Measurements from ENCODE around the gene ASF1A. TPM values are rescaled to one million over a fixed set of nuclear protein-coding genes. Genes with fewer than 3 reads are reported as not detected.

Gene ASF1A
- total RNA-seq, 1 donor from 2014 or later, result 6.8 TPM

DNA sequence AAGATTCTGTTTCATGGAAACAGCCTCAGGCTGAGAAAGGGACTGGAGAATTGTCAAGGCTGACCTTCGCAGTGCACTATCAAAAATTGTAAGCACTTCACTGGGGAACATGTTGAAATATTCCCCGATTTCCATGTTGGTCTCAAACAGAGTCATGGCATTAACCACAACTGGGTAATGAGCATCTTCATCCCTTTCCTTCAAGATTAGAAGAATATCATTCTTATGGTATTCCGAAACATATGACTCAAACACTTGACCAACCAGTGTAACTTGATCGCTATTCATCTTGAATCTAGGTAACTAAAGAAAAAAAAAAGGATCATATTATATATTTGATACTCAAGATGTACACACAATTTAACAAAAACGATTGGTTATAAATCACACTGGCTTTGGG lies 37.5 kb downstream of the ASF1A start:
- Histone ChIP-seq H3K4me1 (peaks cover 0 to 3% of the 10 kb centered on the region in 2 donors), H3K27ac (no peak overlapping the region), H3K9me3 (no peaks in the 10 kb centered on the region), H3K4me3 (no peak overlapping the region), H3K36me3 (peaks cover 0 to 20% of the 10 kb centered on the region in 2 donors), H3K27me3 (no peaks in the 10 kb centered on the region)
- DNase-seq (ENCODE audit: low spot score in 2 of 2), result no peak
- intact Hi-C loops (cut with DNase I), result loop anchor here (10.0 kb wide), 1 partner anchor 423 kb away; no protein-coding TSS in a partner anchor
- TF ChIP-seq, protein P1, sequence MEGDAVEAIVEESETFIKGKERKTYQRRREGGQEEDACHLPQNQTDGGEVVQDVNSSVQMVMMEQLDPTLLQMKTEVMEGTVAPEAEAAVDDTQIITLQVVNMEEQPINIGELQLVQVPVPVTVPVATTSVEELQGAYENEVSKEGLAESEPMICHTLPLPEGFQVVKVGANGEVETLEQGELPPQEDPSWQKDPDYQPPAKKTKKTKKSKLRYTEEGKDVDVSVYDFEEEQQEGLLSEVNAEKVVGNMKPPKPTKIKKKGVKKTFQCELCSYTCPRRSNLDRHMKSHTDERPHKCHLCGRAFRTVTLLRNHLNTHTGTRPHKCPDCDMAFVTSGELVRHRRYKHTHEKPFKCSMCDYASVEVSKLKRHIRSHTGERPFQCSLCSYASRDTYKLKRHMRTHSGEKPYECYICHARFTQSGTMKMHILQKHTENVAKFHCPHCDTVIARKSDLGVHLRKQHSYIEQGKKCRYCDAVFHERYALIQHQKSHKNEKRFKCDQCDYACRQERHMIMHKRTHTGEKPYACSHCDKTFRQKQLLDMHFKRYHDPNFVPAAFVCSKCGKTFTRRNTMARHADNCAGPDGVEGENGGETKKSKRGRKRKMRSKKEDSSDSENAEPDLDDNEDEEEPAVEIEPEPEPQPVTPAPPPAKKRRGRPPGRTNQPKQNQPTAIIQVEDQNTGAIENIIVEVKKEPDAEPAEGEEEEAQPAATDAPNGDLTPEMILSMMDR (IDR thresholded peaks at IDR 0.05), result no peak

DNA sequence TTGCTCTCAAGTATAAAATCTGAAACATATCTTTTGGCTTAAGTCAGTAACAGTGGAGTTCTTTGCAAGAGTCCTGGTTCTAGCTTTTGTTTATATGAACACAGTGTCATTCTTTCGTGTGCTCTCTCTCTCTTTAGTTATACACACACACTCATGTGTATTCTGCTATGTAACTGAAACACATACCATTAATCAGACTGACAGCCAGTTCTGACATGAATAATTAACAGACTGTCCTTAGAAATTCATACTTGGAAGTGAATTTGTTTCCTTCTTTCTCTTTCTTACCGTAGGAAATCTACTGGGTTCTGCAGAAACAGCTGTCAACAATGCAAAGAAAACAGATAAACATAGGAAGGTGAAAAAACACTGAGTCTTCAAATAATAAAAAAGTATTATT lies 38.5 kb downstream of the ASF1A start:
- no peak overlapping the region for H3K4me3 ChIP-seq
- TF ChIP-seq, protein P1 (IDR thresholded peaks at IDR 0.05), result no peak
- no peak overlapping the region for H3K27ac ChIP-seq
- H3K9me3 ChIP-seq, result no peaks in the 10 kb centered on the region
- intact Hi-C loops (cut with DNase I), result loop anchor here (10.0 kb wide), 1 partner anchor 422 kb away; no protein-coding TSS in a partner anchor
- DNase-seq (ENCODE audit: low spot score in 2 of 2), result no peak
- H3K27me3 ChIP-seq, result no peaks in the 10 kb centered on the region
- peaks cover 0 to 3% of the 10 kb centered on the region in 2 donors for H3K4me1 ChIP-seq
- H3K36me3 ChIP-seq, result peaks cover 0 to 20% of the 10 kb centered on the region in 2 donors

DNA sequence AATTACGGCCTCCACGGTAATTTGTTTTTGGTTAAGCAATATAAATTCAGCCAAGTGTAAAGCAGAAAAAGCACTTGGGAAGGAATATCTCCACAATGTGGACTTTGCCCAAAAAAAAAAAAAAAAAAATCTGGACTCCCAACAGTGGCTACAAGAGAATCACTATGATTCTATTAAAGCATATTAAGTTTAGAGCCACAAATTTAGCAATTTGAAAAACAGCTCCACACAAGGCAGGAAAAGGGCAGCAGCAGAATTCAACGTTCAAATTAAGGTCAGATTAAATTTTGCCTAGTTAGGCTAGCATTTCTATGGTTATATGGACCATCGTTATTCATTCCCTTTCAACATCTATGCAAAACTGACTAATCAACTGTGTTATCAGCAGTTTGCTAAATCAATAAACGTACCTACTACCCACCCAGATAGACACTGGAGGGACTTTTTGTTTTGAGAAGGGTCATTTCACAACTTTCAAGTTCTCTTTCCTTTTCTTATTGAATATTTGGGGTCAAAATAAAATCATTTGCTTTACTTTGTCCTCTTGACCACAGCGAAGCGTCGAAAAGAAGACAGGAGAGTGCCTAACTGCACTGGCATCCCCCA lies 40.0 kb downstream of the ASF1A start:
- TF ChIP-seq, protein P1 (IDR thresholded peaks at IDR 0.05), result no peak
- intact Hi-C loops (cut with DNase I), result loop anchor here (1.0 to 10.0 kb wide), 3 partner anchors 41 to 421 kb away; partner anchors contain the start of gene FAM184A
- Histone ChIP-seq H3K4me1 (peaks cover 0 to 3% of the 10 kb centered on the region in 2 donors), H3K9me3 (no peaks in the 10 kb centered on the region), H3K27me3 (no peaks in the 10 kb centered on the region), H3K36me3 (peaks cover 0 to 7% of the 10 kb centered on the region in 2 donors), H3K4me3 (peak overlapping the region; percentile 75 to 97), H3K27ac (peak overlapping the region in 1 of 2 donors; percentile 95)
- DNase-seq (ENCODE audit: low spot score in 2 of 2), result no peak

DNA sequence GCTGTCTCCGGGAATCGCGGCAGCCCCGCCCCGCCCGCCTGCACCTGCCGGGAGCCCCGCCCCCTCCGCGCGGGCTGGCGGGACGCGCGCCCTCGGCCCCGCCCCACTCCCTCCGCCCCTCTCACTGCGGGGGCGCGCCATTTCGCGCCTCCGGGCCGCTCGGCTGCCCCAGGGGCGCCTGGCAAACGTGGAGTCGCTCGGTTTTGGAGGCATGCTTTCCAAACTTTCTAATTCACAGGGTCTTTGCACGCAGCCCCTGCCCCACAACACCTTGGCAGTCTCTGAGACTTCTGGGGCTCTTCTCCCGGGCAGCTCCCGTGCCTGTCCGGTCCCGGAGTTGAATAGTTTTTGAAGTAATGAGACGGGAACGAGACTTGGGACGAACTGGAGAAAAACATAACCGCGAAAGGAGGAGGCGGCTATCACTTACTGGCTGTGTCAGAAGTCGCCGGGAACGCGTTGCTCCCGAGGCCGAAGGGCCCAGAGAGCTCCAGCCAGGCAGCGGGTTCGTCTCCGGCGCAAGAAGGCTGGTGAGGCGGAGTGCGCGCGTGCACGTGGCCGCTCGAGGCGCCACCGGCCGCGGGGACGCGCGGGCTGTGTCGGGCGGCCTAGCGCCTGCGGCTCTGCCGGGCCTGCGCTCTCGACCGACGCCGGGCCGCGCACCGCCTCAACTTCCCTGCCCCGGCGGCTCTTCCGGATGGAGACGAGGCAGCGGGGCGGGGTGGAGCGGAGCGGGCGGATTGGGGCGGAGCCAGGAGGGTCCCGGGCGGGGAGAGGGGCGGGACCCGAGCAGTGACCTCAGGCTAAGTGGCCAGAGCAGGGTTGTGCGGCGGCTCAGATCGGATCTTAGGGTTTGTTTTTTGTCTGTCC lies 40.7 kb downstream of the ASF1A start, which contains the start of gene MCM9:
TSS of gene MCM9 (minus strand) at position 699 of the 870 bp plus-strand sequence. CDS start 3,436 bp downstream, outside the sequence.
- Histone ChIP-seq H3K36me3 (peaks cover 0 to 7% of the 10 kb centered on the region in 2 donors), H3K27ac (peak within 1 kb of the TSS; percentile 88 to 95), H3K27me3 (no peaks in the 10 kb centered on the region), H3K4me3 (peak within 1 kb of the TSS; percentile 75 to 97), H3K9me3 (no peaks in the 10 kb centered on the region), H3K4me1 (peaks cover 0 to 3% of the 10 kb centered on the region in 2 donors)
- intact Hi-C loops (cut with DNase I), result loop anchor here (1.0 to 10.0 kb wide), 3 partner anchors 41 to 420 kb away; partner anchors contain the start of gene FAM184A
- TF ChIP-seq, protein P1 (IDR thresholded peaks at IDR 0.05), result no peak
- peak; percentile 42 to 94 for DNase-seq (ENCODE audit: low spot score in 2 of 2)

DNA sequence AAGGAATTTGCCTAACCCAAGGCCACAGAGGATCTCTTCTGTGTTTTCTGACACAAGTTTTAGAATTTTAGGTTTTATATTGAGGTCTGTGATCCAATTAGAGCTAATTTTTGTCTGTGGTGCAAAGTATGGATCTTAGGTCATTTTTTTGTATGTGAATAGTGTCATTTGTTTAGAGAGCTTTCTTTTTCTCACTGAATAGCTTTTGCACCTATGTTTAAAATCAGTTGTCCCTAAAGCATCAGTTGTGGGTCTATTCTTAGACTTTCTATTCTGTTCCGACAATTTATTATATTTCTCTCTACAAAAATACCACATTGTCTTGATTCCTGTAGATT lies 41.3 kb downstream of the ASF1A start:
- intact Hi-C loops (cut with DNase I), result loop anchor here (2.0 to 10.0 kb wide), 2 partner anchors 144 to 420 kb away; partner anchors contain the start of gene FAM184A
- Histone ChIP-seq H3K27me3 (no peaks in the 10 kb centered on the region), H3K9me3 (no peaks in the 10 kb centered on the region), H3K4me1 (peaks cover 0 to 3% of the 10 kb centered on the region in 2 donors), H3K27ac (peak overlapping the region; percentile 88 to 95), H3K36me3 (peaks cover 0 to 5% of the 10 kb centered on the region in 2 donors), H3K4me3 (peak overlapping the region; percentile 75 to 97)
- DNase-seq (ENCODE audit: low spot score in 2 of 2), result no peak
- TF ChIP-seq, protein P1 (IDR thresholded peaks at IDR 0.05), result no peak
